8988T (cell line): Measurements from ENCODE around the gene AGAP6.
"Not testable (repeated sequence)": the region's sequence is repeated elsewhere in the genome, so short reads cannot be mapped to it uniquely, and the experiment has no call there.

ENCODE experiments used
- DNase-seq: peaks from one replicate; pipeline ENCODE4 v3.0.0; 2011

AGAP6 gene

DNA sequence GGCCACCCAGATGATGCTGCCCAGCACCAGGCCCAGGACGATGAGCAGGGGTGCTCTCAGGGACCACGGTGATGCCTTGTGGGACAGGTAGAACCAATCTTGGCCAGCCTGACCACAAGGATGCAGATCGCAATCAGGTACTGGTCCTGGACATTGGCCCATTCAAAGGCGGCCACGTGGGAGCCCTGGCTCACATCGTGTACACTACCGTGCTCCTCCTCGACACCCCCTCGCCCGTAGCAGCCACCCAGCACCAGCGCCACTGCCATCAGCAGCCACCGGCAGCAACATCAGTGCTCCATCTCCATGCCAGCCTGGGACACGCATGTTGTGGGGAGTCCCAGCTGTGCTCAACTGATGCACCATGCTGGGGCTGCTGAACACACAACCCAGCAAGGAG, 39.0 kb downstream of the AGAP6 start:
- no peak for DNase-seq

DNA sequence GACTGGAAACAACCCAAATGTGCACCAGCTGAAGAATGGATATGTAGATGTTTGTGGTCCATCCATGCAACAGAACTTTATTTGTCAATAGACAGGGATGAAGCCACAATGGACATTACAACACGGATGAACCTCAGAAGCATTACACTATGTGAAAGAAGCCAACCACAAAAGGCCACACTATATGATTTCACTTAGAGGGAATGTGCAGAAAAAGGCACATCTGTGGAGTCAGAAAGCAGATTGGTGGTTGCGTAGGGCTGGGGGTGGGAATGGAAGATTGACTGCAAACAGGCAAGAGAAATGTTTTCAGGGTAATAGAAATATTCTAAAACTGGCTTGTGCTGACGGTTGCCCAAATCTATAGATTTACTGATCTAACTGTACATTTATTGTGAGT, 45.3 kb downstream of the AGAP6 start:
- DNase-seq = no peak

DNA sequence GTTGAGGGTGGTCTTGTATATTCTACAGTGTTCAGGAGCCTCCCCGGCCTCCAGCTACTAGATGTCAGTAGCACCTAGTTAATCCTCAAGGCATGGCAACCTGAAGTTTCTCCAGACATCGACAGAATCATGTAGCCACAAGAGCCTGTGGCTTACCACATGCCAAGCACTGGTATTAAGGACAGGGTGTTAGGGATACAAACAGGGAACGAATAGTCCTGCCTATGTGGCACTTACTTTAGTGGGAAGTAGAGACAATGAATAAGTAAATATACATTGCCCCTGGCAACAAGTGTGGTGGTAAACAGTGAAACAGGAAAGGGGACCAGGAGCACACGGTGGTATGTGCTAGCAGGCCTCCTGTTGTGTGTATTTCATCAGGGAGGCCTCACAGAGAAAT, 47.1 kb downstream of the AGAP6 start:
- not testable (repeated sequence) for DNase-seq

DNA sequence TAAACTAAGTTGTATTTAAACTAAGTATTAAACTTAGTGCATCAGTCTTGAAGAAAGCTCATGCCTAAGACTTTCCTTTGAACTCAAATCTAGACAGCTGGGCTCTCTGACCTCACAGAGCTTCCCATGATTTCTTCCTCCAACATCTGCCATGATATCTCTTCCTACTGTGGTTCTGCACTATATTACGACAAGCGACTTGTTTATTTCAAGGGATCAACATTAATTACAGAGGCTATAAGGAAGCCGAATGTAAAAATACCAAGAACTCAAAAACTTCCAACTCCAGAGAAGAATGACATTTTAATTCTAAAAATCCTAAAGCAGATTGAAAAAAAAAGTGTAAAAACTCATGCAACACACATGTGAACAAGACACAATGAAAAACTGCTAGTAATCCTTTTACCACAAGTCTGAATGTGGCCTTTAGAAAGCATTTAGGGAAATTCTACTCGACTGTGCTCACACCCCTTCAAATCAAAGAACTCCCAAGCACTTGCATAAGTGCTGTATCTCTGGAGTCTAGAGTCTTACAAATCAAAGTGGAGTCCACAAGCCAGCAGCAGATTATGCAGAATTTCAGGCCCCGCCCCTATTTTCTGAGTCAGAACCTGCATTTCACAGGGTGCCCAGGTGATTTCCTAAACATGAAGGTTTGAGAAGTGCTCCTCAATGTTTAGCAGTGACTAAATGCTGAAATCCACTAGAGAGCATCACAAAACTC, 56.9 kb downstream of the AGAP6 start:
- DNase-seq = no peak

DNA sequence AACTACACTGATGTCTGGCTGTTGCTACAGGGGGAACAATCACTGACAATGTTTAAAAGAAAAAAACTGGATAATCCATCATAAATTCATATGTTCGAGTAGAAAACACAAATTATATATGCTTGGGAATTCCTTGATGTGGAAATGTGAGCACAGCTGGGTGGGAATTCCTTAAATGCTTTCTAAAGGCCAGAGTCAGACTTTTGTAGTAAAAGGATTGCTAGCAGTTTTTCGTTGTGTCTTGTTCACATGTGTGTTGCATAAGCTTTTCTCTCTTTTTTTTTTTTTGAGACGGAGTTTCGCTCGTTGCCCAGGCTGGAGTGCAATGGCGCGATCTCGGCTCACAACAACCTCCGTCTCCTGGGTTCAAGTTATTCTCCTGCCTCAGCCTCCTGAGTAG, 58.3 kb downstream of the AGAP6 start:
- not testable (repeated sequence) for DNase-seq

DNA sequence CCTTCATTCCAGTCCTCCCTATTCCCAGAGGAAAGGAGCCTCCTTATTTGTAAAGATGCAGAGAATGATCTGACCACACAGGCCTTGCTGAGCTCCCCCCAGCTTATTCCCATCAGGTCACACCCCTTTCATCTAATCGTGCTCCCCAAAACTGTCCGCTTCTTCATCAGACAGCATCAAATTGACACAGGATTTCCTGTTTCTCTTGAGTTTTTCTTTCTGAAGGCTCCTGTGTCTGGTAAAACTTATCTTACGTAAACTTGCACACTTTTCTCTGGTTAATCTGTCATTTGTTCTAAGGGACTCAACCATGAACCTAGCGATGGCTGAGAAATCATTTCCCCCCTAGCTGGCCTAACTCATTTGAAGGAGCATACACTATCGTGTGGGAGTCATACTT, 59.4 kb downstream of the AGAP6 start:
- DNase-seq = not testable (repeated sequence)

DNA sequence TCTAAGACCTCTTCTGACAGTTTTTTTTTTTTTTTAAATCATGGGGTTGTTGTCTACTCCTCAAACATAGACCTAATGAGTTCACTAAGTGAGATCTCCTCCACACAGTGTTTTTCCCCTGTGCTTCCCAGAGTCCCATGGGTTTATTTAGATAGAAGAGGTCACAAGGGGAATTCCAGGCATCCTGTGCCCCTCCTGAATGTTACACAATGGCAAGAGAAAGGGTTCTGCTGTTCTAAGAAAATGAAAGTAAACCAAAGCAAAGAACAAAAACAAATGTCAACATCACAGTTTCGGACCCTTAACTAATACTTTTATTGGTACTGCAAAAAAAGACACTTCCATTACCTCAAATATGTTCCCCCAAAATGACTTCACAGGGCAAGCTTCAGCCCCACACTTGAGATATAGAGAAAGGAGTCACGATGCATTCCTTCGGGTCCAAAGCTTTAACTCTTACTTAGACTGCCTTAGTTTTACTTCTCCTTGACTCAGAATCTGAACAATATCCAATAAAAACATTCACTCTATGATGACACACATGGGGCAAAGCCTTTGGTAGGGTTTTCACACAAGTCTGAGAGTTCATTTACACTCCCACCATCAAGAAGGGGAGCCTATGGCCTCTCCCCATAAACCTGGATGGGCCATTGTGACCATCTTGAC, 63.9 kb downstream of the AGAP6 start:
- DNase-seq = not testable (repeated sequence)

DNA sequence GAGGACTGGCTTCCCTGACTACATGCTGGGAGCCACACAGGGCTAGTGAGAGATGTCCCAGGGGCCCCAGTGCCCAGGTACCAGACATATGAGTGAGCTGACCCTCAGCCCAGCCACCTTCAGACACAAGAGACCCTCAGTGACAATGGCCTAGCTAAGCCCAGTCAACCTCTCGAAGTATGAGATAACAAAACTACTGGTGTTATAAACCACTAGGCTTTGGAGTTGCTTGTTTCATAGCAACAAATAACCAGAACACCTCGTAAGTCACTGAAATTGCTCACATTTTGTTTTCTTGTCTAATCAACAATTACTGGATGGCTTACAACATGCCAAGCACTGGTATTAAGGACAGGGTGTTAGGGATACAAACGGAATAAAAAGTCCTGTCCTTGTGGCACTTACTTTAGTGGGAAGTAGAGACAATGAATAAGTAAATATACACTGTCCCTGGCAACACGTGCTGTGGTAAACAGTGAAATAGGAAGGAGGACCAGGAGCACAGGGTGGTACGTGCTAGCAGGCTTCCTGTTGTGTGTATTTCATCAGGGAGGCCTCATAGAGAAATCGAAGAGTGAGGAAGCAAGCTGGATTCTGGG, 64.7 kb downstream of the AGAP6 start:
- not testable (repeated sequence) for DNase-seq

DNA sequence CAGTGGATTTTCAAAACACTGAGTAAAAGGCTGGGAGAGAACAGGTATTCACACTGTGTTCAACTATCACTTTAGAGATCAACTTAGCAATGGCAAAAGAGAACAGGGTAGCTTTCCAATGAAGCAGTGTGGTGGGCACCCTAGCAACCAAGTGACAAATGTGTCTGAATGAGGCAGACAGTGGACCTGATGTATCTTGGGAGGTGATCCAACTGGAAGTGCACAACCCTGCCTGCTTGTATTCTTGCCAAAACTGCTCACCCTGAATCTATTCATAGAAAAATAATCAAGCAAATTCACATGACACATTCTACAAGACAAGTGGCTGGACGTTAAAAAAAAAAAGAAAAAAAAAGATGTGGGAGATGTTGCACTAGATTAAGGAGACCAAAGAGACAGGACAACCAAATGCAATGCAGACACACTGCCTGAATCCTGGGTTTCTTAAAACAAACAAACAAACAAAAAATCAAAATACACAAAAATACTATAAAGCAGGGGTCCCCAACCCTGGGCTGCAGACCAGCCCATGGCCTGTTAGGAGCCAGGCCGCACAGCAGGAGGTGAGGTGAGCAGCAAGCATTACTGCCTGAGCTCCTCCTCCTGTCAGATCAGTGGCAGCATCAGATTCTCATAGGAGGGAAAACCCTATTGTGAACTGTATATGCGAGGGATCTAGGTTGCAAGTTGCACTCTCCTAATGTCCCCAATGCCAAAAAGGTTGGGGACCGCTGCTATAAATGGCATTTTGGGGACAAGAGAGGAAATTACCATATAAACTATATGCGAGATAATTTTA, 67.5 kb downstream of the AGAP6 start:
- not testable (repeated sequence) for DNase-seq

DNA sequence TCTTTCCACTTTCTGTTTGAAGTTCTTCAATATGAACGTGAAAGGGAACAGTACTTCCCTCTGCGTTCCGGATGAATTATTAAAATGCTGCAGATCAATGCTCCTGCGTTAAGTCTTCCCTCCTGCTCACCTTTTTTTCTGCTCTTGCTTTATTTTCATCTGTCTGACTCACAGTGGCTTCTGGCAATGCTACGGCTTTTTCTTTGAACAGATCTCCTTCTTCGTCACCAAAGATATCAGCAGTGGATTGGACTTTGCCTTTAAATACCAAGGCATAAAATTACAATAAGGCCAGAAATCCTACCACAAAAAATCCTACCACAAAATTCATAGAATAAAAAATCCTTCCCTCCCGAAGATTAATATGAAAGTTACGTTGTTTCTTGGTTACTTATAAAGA, 68.4 kb downstream of the AGAP6 start:
- not testable (repeated sequence) for DNase-seq

DNA sequence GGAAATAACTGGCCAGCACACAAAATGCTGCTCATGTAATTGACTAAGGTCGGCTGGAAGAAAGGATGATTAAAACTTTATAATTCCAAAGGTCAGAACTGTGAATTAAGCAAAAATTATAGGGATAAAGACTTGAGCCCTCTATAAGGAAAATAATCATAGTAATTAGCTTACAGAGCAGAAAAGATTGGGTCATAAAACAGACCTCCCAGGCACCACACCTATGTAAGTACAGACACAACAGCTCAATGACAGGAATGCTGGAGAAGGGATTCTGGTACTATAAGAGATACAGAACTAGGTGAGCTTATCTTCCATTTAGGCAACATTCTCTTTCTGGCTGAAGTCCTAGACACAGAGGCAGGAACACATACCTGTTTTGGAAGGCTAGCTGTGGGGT, 70.5 kb downstream of the AGAP6 start:
- not testable (repeated sequence) for DNase-seq

DNA sequence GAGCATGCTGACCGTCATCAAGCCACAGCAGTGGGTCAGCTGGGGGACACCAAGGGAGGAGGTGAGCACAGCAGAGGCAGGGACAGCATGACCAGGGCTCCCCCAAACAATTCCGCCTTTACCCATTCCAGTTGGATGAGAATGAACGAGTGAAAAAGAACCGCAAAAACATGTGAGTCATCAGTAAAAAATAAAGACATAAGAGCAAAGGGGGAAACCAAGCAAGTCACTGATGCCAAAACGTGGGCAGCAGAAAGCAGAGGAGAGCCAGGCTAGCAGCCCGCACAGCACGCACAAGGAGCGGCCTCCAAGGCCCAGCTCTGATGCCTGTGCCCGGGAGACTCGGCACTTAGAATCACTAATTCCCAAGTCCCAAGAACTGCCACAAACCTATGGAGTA, 71.7 kb downstream of the AGAP6 start:
- not testable (repeated sequence) for DNase-seq
